Stimulated activated CD4-positive, alpha-beta T cell treated with anti-CD3 and anti-CD28 coated beads, Interleukin-4, amount 100 ng/mL, for 1 hour (primary cell): Measurements from ENCODE around the gene OR2M3.
"Not testable (repeated sequence)": the region's sequence is repeated elsewhere in the genome, so short reads cannot be mapped to it uniquely, and the experiment has no call there.

Experiments
- DNase-seq: peaks from one replicate; pipeline ENCODE4 v3.0.0-alpha.2; 2020

The OR2M3 gene, protein sequence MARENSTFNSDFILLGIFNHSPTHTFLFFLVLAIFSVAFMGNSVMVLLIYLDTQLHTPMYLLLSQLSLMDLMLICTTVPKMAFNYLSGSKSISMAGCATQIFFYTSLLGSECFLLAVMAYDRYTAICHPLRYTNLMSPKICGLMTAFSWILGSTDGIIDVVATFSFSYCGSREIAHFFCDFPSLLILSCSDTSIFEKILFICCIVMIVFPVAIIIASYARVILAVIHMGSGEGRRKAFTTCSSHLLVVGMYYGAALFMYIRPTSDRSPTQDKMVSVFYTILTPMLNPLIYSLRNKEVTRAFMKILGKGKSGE

DNA sequence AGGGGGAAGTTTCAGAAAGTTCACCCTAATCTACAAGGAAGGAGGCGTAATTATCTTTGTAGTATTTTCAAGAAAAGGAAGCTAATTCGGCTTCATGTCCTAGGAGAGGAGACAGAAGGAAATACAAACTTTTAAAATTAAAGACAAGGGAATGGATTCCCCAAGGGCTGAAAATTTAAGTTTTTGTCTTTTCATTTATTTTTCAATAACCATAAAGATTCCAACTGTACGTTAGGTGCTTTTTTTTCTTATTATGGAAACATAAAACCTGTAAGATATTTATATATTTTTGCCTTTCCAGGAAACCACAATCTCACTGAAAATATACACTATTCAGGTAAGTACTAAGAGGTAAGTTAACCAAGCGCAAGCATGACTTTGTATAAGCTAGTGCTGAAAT lies at the start of gene OR2M3:
TSS of gene OR2M3 (plus strand) at position 301 of the 400 bp plus-strand sequence. CDS start 5,803 bp downstream, outside the sequence.
- DNase-seq: no peak

DNA sequence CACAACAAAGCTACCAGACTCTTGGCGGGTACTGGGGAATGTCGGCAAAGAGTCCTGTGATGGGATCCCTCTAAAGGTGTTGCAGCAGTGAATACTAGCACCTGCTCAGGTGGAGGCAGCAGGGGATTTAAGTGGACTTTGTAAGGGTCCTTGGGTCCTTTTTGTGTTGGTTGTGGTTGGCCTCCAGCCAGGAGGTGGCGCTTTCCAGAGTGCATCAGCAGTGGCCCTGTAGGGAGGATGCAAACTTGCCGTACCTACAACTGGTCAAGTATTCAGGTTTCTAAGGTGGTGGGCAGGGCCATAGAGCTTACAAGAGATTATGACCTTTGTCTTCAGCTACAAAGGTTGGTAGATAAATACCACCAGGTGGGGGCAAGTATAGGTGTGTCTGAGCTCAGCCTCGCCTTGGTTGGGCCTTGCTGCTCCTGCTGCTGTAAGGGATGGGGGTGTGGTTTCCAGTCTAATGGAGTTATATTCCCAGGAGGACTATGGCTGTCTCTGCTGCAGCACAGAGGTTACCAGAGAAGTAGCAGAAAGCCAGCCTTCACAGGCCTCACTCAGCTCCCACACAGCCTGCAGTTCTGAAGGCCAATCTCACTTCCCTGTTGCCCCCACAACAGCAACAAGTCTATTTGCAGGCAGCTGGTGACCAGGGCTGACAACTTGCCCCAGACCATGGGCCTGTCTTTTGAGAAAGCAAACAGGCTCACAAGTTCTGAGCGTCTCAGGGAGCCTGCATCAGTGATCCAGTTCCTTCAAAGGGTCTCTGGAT lies 44.8 kb upstream of the OR2M3 start:
- DNase-seq: no peak

DNA sequence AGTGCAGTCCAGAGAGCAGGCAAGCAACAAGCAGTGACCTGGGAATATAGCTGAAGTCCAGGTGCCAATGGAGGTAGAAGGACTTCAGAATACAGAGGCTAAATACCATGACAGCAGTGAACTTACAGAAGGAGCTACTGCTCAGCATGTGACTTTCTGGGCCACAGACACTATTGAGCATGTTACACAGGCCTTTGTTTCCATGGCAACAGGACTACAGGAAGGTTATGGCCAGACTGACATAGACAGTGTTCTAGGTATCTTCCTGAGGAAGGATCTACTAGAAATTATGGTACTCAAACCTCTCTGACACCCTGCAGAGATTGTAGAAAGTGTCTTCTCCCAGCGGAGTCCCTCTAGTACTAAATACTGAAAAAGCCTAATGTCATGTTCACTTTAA lies 41.1 kb upstream of the OR2M3 start:
- no peak for DNase-seq

DNA sequence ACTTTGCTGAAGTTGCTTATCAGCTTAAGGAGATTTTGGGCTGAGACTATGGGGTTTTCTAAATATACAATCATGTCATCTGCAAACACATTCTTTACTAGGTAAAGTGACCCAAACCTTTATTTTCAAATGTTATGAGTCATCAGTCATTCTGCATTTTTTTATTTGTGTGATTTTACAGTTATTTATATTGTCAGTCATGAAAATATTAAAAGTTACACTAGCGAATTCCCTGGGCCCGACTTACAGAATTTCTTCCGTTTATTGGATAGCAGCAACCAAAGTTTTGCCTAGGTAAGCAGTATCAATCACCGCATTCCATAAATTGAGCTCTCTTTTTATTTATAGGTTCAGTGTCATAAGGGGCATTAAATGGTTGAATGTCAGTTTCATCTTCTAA lies 38.3 kb upstream of the OR2M3 start:
- DNase-seq: no peak

DNA sequence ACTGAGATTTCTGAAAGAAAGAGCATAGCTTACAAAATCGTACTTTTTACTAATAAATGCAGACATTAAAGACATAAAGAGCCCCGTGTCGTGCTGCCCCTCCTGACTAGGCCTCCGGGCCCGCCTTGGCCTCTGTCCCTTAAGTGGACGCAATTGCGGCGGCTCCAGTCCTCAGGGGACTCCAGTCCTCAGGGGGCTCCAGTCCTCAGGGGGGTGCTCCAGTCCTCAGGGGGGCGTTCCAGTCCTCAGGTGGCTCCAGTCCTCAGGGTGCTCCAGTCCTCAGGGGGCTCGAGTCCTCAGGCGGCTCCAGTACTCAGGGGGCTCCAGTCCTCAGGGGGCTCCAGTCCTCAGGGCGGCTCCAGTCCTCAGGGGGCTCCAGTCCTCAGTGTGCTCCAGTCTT lies 33.0 kb upstream of the OR2M3 start:
- no peak for DNase-seq

DNA sequence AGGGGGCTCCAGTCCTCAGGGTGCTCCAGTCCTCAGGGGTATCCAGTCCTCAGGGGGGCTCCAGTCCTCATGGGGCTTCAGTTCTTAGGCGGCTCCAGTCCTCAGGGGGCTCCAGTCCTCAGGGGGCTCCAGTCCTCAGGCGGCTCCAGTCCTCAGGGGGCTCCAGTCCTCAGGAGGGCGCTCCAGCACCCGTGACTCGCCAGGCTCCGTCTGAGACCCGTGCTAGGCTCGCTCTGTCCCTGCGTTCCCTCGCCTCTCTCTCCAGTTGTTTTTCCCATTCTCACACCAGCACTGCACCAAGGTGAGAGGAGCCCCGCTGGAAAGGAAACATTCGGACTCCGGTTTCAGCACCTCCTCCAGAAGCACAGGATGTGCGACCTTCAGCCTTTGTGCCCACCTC lies 31.9 kb upstream of the OR2M3 start:
- no peak for DNase-seq

DNA sequence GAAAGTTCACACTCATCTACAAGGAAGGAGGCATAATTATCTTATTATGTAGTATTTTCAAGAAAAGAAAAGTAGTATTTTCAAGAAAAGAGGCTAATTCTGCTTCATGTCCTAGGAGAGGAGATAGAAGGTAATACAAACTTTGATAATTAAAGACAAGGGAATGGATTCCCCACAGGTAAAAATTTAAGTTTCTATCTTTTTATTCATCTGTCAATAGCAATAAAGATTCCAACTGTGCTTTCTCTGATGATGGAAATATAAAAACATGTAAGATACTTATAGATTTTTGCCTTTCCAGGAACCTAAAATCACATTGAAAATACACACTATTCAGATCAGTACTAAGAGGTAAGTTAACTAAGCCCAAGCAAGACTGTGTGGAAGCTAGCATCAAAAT lies 22.5 kb upstream of the OR2M3 start, which contains the start of gene OR2M2:
TSS of gene OR2M2 (plus strand) at position 301 of the 400 bp plus-strand sequence. CDS start 5,165 bp downstream, outside the sequence.
- DNase-seq: no peak

DNA sequence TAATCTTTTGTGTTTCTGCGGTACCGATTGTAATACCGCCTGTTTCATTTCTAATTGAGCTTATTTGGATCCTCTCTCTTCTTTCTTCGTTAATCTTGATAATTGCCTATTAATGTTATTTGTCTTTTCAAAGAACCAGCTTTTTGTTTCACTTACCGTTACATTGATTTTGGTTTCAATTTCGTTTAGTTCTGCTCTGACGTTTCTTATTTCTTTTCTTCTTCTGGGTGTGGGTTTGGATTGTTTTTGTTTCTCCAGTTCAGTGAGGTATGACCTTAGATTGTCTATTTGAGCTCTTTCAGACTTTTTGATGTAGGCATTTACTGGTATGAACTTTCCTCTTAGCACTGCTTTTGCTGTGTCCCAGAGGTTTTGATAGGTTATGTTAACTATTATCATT lies 13.1 kb upstream of the OR2M3 start:
- DNase-seq: no peak

DNA sequence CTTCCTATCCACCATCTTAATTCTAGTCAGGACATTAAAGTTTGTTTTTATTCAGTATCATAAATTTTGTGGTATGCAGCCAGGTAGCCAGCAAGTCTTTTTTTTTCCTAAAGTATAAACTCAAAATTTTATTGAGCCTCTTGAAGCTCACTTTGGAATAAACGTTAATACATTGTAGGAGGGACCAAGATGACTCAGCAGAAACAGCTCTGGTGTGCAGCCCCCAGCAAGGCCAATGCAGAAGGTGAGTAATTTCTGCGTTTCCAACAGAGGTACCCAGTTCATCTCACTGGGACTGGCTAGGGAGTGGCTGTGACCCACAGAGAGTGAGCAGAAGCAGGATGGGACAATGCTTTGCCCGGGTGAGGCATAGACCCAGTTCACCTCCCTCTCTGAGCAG lies 9.7 kb upstream of the OR2M3 start:
- no peak for DNase-seq

DNA sequence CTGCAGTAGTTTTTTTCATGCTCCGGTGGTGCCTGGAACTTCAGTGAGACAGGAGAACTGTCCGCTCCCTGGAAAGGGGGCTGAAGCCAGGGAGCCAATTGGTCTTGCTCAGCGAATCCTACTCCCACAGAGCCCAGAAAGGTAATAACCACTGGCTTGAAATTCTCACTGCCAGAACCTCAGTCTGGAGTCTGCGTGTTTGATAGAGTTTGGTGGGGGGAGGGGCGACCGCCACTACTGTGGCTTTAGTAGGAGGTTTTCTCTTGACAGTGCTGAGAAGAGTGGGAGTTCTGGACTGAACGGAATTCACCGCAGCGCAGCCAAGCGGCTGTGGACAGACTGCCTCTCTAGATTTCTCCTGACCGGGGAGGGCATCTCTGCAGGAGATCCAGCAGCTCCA lies 8.0 kb upstream of the OR2M3 start:
- DNase-seq: no peak

DNA sequence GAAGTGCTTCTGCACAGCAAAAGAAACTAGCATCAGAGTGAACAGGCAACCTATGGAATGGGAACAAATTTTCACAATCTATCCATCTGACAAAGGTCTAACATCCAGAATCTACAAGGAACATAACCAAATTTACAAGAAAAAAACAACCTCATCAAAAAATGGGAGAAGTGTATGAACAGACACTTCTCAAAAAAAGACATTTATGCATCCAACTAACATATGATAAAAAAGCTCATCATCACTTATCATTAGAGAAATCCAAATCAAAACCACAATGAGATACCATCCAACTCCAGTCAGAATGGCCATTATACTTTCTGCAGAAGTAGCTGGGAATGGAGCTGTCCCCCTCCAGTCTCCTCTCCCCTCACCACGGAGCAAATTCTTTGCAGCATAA lies 2.9 kb upstream of the OR2M3 start:
- DNase-seq: no peak

DNA sequence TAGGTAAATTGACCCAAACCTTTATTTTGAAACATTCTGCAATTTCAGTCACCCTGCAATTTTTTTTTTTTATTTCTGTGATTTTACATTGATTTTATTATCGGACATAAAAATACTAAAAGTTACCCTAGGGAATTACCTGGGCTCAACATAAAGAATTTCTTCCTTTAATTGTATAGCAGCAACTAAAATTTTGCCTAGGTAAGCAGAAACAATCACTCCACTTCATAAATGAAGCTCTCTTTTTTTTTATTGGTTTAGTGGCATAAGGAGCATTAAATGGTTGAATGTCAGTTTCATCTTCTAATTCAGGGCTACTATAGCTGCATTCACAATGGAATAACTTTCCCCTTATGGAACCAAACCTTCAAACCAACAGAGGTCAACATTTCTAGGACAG lies 18.8 kb downstream of the OR2M3 start:
- no peak for DNase-seq

DNA sequence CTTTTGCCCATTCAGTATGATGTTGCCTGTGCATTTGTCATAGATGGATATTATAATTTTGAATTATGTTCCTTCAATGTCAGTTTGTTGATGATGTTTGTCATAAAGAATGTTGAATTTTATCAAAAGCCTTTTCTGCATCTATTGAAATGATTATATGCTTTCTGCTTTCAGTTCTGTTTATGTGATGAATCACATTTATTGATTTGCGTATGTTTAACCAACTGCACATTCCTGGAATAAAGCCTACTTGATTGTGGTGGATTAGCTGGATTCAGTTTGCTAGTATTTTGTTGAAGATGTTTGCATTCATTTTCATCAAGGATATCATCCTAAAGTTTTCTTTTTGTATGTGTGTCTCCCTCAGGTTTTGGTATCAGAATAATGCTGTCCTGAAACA lies 28.5 kb downstream of the OR2M3 start:
- DNase-seq: no peak

DNA sequence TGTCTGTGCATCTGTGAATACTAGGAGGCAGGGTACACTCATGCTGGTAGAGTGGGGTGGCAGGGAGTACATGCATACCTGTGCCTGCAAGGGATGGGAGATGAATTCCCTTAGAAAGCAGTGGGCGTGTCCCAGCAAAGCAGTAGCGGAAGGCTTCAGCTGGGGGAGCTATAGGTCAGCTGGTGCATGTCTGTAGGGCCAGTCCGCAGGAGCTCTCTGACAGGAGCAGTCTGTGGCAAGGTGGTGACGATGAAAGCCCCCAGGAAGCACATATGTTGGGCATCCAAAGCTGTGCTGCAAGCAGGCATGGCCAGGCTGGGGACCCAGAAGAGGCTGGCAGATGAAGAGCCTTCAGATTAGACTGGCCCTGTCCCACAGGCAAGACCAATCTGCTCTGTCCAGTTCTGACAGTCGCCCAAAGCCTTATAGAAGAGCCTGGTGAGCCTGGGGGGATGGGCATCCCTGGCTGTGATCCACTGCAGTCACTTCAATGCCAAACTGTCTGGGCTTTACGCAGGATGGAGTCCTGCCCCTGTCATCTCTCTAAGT lies 32.4 kb downstream of the OR2M3 start:
- DNase-seq: no peak

DNA sequence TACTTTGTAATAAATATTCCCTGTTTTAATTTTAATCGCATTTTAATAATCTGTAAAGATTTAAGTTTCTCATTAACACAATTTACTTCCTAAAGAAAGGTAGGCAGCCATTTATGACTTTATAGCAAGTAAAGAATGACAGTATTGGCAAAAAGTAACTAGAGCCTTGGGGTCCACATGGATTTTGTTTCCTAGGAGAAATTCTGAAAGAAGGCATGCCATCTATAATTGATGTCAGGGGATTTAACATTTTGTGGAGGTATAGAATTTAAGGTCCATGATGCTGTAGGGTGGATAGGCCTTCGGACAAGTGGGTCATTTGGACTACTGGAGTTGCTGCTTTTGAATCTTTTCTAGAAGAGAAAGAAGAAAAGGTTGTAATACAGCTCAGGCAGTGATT lies 34.1 kb downstream of the OR2M3 start, which contains the start of gene OR2M4:
TSS of gene OR2M4 (plus strand) at position 301 of the 400 bp plus-strand sequence. CDS start 7,512 bp downstream, outside the sequence.
- no peak for DNase-seq

DNA sequence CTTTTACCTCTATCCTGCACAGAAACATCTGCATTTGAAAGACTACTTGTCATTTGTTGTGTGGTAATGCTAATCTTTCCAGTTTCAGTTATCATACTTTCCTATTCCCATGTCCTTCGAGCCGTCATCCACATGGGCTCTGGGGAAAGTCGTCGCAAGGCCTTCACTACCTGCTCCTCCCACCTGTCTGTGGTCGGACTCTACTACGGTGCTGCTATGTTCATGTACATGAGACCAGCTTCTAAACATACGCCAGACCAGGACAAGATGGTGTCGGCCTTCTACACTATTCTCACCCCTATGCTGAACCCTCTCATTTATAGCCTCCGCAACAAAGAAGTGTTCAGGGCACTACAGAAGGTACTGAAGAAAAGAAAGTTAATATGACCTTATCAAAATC lies 42.4 kb downstream of the OR2M3 start:
- no peak for DNase-seq

DNA sequence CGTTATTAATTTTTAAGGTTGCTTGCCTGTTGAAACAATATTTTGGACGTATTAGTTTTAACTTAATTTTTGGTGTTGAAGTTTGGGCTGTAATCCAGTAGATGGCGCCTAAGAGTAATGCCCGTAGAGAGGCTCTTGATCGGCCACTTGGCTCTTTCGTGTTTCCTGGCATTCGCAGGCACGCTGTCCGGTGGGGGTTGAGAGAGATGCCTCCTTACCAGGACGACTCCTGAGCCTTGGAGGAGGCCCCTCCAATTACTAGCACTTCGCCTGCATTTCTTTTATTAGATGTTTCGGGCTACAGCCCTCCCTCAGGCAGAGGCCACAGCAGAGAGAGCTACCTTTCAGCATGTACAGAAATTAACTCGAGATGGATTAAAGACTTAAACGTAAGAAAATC lies 46.1 kb downstream of the OR2M3 start:
- DNase-seq: no peak

DNA sequence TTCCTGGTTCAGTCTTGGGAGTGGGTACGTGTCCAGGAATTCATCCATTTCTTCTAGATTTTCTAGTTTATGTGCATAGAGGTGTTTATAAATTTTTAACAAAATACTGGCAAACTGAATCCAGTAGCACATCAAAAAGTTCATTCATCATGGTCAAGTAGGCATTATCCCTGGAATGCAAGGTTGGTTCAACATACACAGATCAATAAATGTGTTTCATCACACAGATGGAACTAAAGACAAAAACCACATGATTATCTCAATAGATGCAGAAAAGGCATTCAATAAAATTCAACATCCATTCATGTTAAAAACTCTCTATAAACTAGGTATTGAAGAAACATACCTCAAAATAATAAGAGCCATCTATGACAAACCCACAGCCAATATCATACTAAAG lies 62.2 kb downstream of the OR2M3 start:
- DNase-seq: not testable (repeated sequence)
